Thyroid gland (tissue), 4 donors: Measurements from ENCODE around the gene PPCS.

Source experiments
- CTCF ChIP-seq, 6 experiments: fragments of 200-600 bp in 3 of 6; fragments of 450-650 bp in 3 of 6; sonication (generic) in 3 of 6; IDR thresholded peaks; one replicate each; pipeline ENCODE4 v1.5.1; 2016 to 2019; ENCODE audit warnings: antibody characterized with exemption in 6 of 6, mild to moderate bottlenecking in 2 of 6, inconsistent platforms in 1 of 6, moderate library complexity in 1 of 6
- POLR2A ChIP-seq, 2 donors: fragments of 450-650 bp; IDR thresholded peaks; one replicate each; pipeline ENCODE4 v1.6.1; 2017; ENCODE audit warnings: antibody characterized with exemption in 2 of 2, mild to moderate bottlenecking in 2 of 2, moderate library complexity in 1 of 2

GRCh38 chr1:42479621-42480020 is 23.3 kb downstream of the PPCS start:
- TF ChIP-seq CTCF (IDR thresholded peaks at IDR 0.05) (no peak), POLR2A (IDR thresholded peaks at IDR 0.05) (no peak)
